Gastroesophageal sphincter (tissue), 4 donors: Measurements from ENCODE around the gene LRIG1. TPM values are rescaled to one million over a fixed set of nuclear protein-coding genes. Genes with fewer than 3 reads are reported as not detected.

ENCODE experiments used
- ATAC-seq: fragments of 150-250 bp; one replicate; pipeline ENCODE4 v1.9.1; 2016; ENCODE audit warnings: mild to moderate bottlenecking, moderate library complexity
- H3K27ac ChIP-seq, 4 donors: fragments of 200-600 bp; sonication (generic) in 3 of 4; 1 replicate in 3 of 4; 2 replicates in 1 of 4; pipeline ENCODE4 v1.5.1; 2016 to 2019
- H3K27me3 ChIP-seq: fragments of 200-600 bp; sonication (generic); one replicate; pipeline ENCODE4 v1.5.1; 2019
- H3K36me3 ChIP-seq, 2 donors: fragments of 200-600 bp; sonication (generic); one replicate each; pipeline ENCODE4 v1.5.1; 2019; ENCODE audit warnings: control low read depth in 1 of 2
- H3K4me1 ChIP-seq, 3 donors: fragments of 200-600 bp; sonication (generic); 1 replicate in 2 of 3; 2 replicates in 1 of 3; pipeline ENCODE4 v1.5.1; 2016 to 2019; ENCODE audit warnings: control low read depth in 2 of 3
- H3K4me3 ChIP-seq, 2 donors: fragments of 200-600 bp; sonication (generic); one replicate each; pipeline ENCODE4 v1.5.1; 2019; ENCODE audit warnings: mild to moderate bottlenecking in 1 of 2, moderate library complexity in 1 of 2
- H3K9me3 ChIP-seq, 3 donors: fragments of 200-600 bp; sonication (generic); one replicate each; pipeline ENCODE4 v1.5.1; 2017 to 2019; ENCODE audit warnings: control low read depth in 2 of 3
- EP300 ChIP-seq: sonication (generic); formaldehyde crosslinking; IDR thresholded peaks from one replicate; pipeline ENCODE4 v1.6.1; 2017; ENCODE audit warnings: antibody characterized with exemption, mild to moderate bottlenecking
- POLR2A ChIP-seq, 2 donors: fragments of 450-650 bp; IDR thresholded peaks; one replicate each; pipeline ENCODE4 v1.6.1; 2017; ENCODE audit warnings: antibody characterized with exemption in 2 of 2, mild to moderate bottlenecking in 2 of 2, moderate library complexity in 1 of 2
- POLR2AphosphoS5 ChIP-seq: sonication (generic); formaldehyde crosslinking; IDR thresholded peaks from one replicate; pipeline ENCODE4 v1.6.1; 2017; ENCODE audit warnings: antibody characterized with exemption
- WGBS, 2 donors: methylation state at CpG; one replicate each; pipeline ENCODE4 v1.1.5; 2018; ENCODE audit warnings: low coverage in 1 of 2; 5-methylcytosine and 5-hydroxymethylcytosine counted together
- total RNA-seq, 4 donors: library from RNA; depleted of rRNA; stranded (reverse); fragments of >200 nt; gene quantifications; one replicate each; pipeline ENCODE4 v1.1.0, GENCODE V29; 2016
- TF ChIP-seq, protein P1 (sequence below), 4 experiments: fragments of 200-600 bp in 2 of 4; fragments of 450-650 bp in 2 of 4; sonication (generic) in 1 of 4; IDR thresholded peaks; one replicate each; pipeline ENCODE4 v1.5.1; 2017 to 2019; ENCODE audit warnings: antibody characterized with exemption in 4 of 4, mild to moderate bottlenecking in 2 of 4, moderate library complexity in 2 of 4

The LRIG1 gene
- total RNA-seq, 4 donors from 2014 or later = 104 to 217 (median 157) TPM

- peak; percentile 60 for ATAC-seq
- Histone ChIP-seq H3K4me3 (no peak overlapping the region), H3K9me3 (no peaks in the 10 kb centered on the region), H3K27me3 (no peaks in the 10 kb centered on the region), H3K36me3 (peaks cover 0 to 20% of the 10 kb centered on the region in 2 donors), H3K27ac (peak overlapping the region in 2 of 4 donors; percentile 4 to 29), H3K4me1 (peaks cover 0 to 81% (median 4%) of the 10 kb centered on the region in 3 donors)
- WGBS, 2 donors = 76 to 89% methylated on average over 2 of the region's 3 CpGs
- TF ChIP-seq POLR2A (IDR thresholded peaks at IDR 0.05) (no peak), EP300 (no peak), POLR2AphosphoS5 (no peak)
- TF ChIP-seq, protein P1, sequence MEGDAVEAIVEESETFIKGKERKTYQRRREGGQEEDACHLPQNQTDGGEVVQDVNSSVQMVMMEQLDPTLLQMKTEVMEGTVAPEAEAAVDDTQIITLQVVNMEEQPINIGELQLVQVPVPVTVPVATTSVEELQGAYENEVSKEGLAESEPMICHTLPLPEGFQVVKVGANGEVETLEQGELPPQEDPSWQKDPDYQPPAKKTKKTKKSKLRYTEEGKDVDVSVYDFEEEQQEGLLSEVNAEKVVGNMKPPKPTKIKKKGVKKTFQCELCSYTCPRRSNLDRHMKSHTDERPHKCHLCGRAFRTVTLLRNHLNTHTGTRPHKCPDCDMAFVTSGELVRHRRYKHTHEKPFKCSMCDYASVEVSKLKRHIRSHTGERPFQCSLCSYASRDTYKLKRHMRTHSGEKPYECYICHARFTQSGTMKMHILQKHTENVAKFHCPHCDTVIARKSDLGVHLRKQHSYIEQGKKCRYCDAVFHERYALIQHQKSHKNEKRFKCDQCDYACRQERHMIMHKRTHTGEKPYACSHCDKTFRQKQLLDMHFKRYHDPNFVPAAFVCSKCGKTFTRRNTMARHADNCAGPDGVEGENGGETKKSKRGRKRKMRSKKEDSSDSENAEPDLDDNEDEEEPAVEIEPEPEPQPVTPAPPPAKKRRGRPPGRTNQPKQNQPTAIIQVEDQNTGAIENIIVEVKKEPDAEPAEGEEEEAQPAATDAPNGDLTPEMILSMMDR (IDR thresholded peaks at IDR 0.05) = no peak
These were observed 35.8 kb downstream of the LRIG1 start for GRCh38 chr3:66465034-66465433.

- H3K4me3 ChIP-seq = no peak overlapping the region
- peak; percentile 38 for ATAC-seq
- peaks cover 0 to 22% of the 10 kb centered on the region in 2 donors for H3K36me3 ChIP-seq
- peaks cover 0 to 84% (median 4%) of the 10 kb centered on the region in 3 donors for H3K4me1 ChIP-seq
- peak overlapping the region in 2 of 4 donors; percentile 4 to 29 for H3K27ac ChIP-seq
- no peaks in the 10 kb centered on the region for H3K27me3 ChIP-seq
- no peaks in the 10 kb centered on the region for H3K9me3 ChIP-seq
- no peak for TF ChIP-seq POLR2AphosphoS5
- TF ChIP-seq, protein P1 (IDR thresholded peaks at IDR 0.05) = no peak
- TF ChIP-seq POLR2A (IDR thresholded peaks at IDR 0.05) = no peak
- TF ChIP-seq EP300 = no peak
- 71 to 94% methylated on average over 3 of the region's 3 CpGs for WGBS, 2 donors
These were observed 36.3 kb downstream of the LRIG1 start for GRCh38 chr3:66464512-66464894.

DNA sequence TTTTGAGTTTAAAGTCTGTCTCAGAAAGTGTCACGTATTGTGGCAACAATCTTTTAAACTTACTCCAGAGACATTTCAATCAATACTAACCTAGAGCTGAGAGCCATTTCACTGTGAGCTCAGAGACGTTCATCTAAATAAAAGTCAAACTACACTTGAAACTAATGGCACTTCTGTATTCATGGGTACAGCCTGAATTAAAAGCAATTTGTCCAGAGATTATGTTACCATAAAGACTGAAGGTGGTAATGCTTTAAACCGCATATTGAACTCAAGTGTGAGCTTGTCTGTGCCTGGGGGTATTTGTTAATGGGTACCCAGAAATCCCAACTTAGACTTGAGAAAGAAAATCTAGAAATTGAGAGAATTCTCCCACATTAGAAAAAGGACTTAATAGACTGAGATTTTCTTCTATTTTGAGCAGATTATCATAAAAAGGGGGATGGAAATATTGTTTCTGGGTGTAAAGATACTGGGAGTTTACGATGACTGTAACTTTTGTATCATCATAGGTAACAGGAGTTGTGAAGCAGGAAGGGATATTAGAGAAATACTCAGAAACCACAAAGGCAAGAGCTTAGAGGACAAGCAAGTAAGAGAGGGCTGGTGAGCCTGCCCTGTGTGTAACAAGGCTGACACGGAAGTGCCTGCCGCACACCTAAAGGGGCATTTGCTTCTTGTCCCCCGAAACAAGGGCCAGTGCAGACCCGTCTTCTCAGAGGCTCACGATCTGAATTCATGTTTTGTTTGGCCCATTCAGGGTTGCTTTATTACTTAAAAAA is 36.9 kb downstream of the LRIG1 start:
- no peak overlapping the region for H3K4me3 ChIP-seq
- WGBS, 2 donors = 71 to 75% methylated on average over 9 of the region's 9 CpGs
- no peaks in the 10 kb centered on the region for H3K9me3 ChIP-seq
- ATAC-seq = no peak
- TF ChIP-seq POLR2A (IDR thresholded peaks at IDR 0.05) (no peak), EP300 (no peak), POLR2AphosphoS5 (no peak)
- TF ChIP-seq, protein P1 (IDR thresholded peaks at IDR 0.05) = no peak
- H3K27me3 ChIP-seq = no peaks in the 10 kb centered on the region
- H3K27ac ChIP-seq = peak overlapping the region in 2 of 4 donors; percentile 4 to 11
- peaks cover 0 to 84% (median 4%) of the 10 kb centered on the region in 3 donors for H3K4me1 ChIP-seq
- H3K36me3 ChIP-seq = peaks cover 0 to 22% of the 10 kb centered on the region in 2 donors

GRCh38 chr3:66463054-66463631 is 37.7 kb downstream of the LRIG1 start:
- ATAC-seq = no peak

More at GRCh38 chr3:66463054-66463631, 37.7 kb downstream of the LRIG1 start:
- peak overlapping the region in 2 of 4 donors; percentile 4 to 11 for H3K27ac ChIP-seq
- WGBS, 2 donors = 68 to 79% methylated on average over 7 of the region's 7 CpGs
- peaks cover 0 to 26% of the 10 kb centered on the region in 2 donors for H3K36me3 ChIP-seq
- peaks cover 0 to 78% (median 4%) of the 10 kb centered on the region in 3 donors for H3K4me1 ChIP-seq
- TF ChIP-seq, protein P1 (IDR thresholded peaks at IDR 0.05) = no peak
- TF ChIP-seq EP300 (no peak), POLR2A (IDR thresholded peaks at IDR 0.05) (no peak), POLR2AphosphoS5 (peak; percentile 65)
- no peaks in the 10 kb centered on the region for H3K9me3 ChIP-seq
- H3K4me3 ChIP-seq = no peak overlapping the region
- H3K27me3 ChIP-seq = no peaks in the 10 kb centered on the region
